A673 (cell line): ENCODE data around the gene TMED10.

Experiments
- EZH2 ChIP-seq: fragments of 200-600 bp; sonication (generic); IDR thresholded peaks from 2 replicates; pipeline ENCODE4 v1.6.1; 2017; ENCODE audit warnings: borderline replicate concordance, low read depth, mild to moderate bottlenecking, mixed read lengths, antibody characterized with exemption, low read length; ENCODE audit not compliant: poor library complexity, severe bottlenecking
- TF ChIP-seq, protein P1 (sequence below): fragments of 300-800, 200-600 bp; sonication (generic); conservative IDR thresholded peaks from 2 replicates; pipeline ENCODE4 v1.5.1; 2017; ENCODE audit warnings: low read depth, mild to moderate bottlenecking, antibody characterized with exemption, low read length, moderate library complexity, mixed read lengths

GRCh38 chr14:75084513-75084912, 91.9 kb downstream of the TMED10 start:
- TF ChIP-seq, protein P1, sequence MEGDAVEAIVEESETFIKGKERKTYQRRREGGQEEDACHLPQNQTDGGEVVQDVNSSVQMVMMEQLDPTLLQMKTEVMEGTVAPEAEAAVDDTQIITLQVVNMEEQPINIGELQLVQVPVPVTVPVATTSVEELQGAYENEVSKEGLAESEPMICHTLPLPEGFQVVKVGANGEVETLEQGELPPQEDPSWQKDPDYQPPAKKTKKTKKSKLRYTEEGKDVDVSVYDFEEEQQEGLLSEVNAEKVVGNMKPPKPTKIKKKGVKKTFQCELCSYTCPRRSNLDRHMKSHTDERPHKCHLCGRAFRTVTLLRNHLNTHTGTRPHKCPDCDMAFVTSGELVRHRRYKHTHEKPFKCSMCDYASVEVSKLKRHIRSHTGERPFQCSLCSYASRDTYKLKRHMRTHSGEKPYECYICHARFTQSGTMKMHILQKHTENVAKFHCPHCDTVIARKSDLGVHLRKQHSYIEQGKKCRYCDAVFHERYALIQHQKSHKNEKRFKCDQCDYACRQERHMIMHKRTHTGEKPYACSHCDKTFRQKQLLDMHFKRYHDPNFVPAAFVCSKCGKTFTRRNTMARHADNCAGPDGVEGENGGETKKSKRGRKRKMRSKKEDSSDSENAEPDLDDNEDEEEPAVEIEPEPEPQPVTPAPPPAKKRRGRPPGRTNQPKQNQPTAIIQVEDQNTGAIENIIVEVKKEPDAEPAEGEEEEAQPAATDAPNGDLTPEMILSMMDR = peak; percentile 43
- no peak for TF ChIP-seq EZH2
